Activated CD4-positive, alpha-beta T cell treated with anti-CD3 and anti-CD28 coated beads, Interleukin-2, amount 50 U/mL, for 1 hour (primary cell): ENCODE results near the gene CLIP1.

Experiments used
- DNase-seq: peaks from one replicate; pipeline ENCODE4 v3.0.0-alpha.2; 2020

Gene CLIP1

DNA sequence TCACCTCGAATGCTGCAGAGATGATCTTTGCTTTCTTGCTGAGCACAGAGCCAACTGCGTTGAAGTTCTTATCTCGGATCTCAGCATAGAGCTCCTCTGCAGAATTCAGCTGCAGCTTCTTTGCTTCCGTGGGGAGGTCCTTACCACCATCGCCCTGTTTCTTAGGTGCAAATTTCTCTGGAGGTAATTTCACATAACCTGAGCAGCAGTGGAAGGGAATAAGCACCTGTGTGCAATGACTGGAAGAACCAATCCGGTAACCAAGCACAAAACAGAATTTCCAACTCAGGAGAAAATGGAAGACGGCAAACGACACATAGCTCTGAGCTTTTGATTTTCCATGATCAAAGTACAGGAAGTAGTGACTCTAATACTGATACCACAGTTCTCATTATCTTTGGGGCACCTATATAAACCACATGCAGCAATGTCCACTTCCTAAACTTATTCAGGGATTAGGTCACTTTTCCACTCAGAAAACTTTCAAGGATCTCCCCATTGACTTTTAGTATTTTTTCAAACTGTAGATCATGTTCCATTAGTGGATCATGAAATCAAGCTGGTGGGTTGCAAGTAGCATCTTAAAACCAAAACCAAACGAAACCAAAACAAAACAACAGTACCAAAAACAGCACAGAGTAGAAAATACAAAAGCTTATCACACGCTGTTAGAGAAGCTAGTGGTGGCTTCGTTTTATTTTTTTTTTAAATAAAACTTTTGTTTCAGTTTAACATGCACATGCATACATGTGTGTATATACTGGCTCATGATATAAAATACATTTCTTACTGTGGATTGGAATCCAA lies 177.7 kb downstream of the CLIP1 start:
- DNase-seq: no peak

GRCh38 chr12:122243965-122244364 lies 178.5 kb downstream of the CLIP1 start:
- no peak for DNase-seq

GRCh38 chr12:122238861-122239260 lies 183.6 kb downstream of the CLIP1 start:
- DNase-seq: no peak

DNA sequence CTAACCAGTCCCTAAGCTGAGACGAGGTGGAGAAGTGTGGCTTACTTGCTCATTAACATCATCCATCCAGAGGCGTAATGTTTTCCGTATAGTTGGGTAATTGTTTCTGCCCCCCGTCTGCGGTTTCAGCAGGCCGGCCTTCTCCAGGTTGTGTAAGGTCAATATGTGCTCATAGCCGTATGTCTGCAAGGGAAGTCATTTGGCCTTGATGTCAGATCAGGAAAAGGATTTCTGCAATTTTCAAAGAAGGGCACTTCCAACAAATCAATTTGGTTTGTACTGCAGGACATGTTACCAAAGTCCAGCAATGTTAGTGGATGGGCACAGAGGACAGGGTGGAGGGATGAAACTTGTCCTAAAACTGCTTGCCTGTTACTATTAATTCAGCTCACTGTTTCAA lies 186.7 kb downstream of the CLIP1 start:
- DNase-seq: no peak

- no peak for DNase-seq
These were observed 189.8 kb downstream of the CLIP1 start for GRCh38 chr12:122232691-122233090.

- no peak for DNase-seq
These were observed 191.7 kb downstream of the CLIP1 start for GRCh38 chr12:122230798-122231197.

GRCh38 chr12:122228092-122228491 lies 194.4 kb downstream of the CLIP1 start:
- no peak for DNase-seq

DNA sequence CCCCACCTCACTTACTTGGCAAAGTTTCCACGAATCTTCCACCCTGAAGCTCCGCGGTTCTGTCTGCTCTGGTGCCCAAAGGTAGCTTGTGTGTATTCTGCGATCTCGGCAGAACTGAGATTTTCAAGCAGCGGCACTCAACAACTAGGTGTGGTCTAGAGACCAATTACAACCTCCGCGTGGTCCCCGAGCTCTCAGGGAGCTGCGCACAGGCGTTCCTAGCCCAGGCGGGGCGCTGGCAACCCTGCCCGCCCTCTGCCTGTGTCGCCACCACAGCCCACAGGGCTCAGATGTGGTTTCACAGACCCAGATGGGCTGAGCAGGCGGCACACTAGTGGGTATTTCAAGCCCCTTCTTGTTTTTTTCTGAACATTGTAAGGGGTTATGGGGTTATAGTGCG lies 195.1 kb downstream of the CLIP1 start:
- peak; percentile 8 for DNase-seq

- DNase-seq: peak; percentile 5
These were observed 195.9 kb downstream of the CLIP1 start for GRCh38 chr12:122226366-122227125.

DNA sequence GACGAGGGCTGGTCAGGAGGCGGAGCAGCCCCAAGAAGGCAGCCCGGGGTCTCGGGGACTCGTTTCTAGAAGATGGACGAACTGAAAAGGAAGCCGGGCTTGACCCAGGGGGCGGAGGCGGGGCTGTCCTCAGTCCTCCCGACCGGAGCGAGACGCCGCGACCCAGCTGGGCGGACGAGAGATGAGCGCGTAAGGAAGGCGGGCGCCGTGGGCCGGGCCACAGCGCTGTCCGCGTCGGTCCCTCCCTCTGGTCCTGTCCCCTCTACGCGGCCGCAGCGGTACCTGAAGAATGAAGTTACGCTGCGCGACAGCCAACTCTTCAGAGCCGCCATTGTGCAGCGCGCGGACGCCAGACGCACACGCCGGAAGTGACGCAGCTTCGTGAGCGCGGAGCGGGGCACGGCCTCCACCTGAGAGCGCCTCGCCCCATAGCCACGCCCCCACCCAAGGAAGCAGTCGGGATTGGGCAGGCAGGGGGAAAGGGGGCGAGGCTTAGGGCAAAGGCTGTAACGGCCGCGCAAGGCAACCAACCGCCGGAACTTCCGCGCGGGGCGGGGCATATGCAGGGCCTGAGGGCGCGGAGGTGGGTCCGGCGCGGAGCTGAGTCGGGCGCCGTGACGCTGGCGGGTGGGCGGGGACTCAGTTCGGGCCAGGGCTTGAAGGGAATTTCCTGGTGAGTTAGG lies 196.6 kb downstream of the CLIP1 start, which contains the start of gene DIABLO:
Gene DIABLO, minus strand, starts transcription at position 370 of the 683 bp plus-strand sequence. Its CDS starts 38 bp downstream, at position 332.
- DNase-seq: peak; percentile 100
